Fibroblast of mammary gland (primary cell): Measurements from ENCODE around the gene PADI4.

Experiments
- DNase-seq: peaks from one replicate; pipeline ENCODE4 v3.0.0-alpha.2; 2010; ENCODE audit warnings: low read depth
- H3K4me3 ChIP-seq: 2 replicates; pipeline ENCODE4 v1.5.1; 2011; ENCODE audit warnings: low read depth, mild to moderate bottlenecking, low read length, moderate library complexity; ENCODE audit not compliant: control insufficient read depth
- CTCF ChIP-seq: conservative IDR thresholded peaks from 2 replicates; pipeline ENCODE4 v1.5.1; 2011; ENCODE audit warnings: low read depth, low read length, inconsistent platforms; ENCODE audit not compliant: control insufficient read depth, insufficient read depth

PADI4 gene, protein sequence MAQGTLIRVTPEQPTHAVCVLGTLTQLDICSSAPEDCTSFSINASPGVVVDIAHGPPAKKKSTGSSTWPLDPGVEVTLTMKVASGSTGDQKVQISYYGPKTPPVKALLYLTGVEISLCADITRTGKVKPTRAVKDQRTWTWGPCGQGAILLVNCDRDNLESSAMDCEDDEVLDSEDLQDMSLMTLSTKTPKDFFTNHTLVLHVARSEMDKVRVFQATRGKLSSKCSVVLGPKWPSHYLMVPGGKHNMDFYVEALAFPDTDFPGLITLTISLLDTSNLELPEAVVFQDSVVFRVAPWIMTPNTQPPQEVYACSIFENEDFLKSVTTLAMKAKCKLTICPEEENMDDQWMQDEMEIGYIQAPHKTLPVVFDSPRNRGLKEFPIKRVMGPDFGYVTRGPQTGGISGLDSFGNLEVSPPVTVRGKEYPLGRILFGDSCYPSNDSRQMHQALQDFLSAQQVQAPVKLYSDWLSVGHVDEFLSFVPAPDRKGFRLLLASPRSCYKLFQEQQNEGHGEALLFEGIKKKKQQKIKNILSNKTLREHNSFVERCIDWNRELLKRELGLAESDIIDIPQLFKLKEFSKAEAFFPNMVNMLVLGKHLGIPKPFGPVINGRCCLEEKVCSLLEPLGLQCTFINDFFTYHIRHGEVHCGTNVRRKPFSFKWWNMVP

GRCh38 chr1:17307946-17308345, at the start of gene PADI4:
Gene PADI4 (plus strand): TSS chr1:17308197. CDS start chr1:17308223, 26 bp downstream.
- no peak within 1 kb of the TSS for H3K4me3 ChIP-seq
- TF ChIP-seq CTCF, result no peak
- no peak for DNase-seq

DNA sequence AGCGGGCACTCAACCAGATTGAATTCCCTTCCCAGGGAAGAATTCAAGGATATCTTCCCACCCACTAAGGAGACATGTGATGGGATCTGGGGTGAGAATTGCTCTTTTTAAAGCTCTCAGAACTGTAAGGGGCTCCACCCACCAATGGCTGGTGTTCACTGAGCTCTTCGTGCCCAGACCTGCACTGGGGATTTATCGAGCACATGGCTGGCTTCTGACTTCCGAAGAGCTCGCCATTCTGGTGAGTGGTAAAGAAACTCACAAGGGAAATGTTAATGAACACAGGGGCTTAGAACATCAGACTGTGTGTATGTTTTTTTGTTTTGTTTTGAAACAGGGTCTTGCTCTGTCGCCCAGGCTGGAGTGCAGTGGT, 49.3 kb upstream of the PADI4 start:
- no peak for DNase-seq
- no peak for TF ChIP-seq CTCF
- H3K4me3 ChIP-seq, result no peak overlapping the region

- no peak overlapping the region for H3K4me3 ChIP-seq
- DNase-seq, result peak; percentile 55
- TF ChIP-seq CTCF, result no peak
These were observed 48.6 kb upstream of the PADI4 start for GRCh38 chr1:17259233-17259873.

- DNase-seq, result no peak
- no peak overlapping the region for H3K4me3 ChIP-seq
- TF ChIP-seq CTCF, result no peak
These were observed 47.7 kb upstream of the PADI4 start for GRCh38 chr1:17260264-17260663.

DNA sequence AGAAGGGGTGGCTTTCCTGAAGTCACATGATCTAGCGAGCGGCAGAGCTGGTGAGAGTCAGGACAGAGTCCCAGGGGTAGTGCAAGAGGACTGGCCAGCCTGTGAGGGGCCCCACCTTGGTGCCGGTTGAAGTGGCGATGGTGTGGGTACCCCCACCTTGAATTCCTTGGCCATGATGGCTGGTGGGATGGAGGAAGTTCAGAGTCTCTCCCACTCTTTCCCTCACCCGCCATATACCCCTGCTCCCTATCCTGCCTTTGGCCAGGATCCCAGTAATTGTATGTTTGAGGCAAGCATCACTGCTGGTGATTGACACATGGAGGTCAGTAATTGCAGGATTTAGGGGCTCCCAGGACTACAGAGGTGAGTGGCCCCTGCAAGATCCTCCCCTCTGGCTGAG, 47.3 kb upstream of the PADI4 start:
- TF ChIP-seq CTCF, result no peak
- no peak overlapping the region for H3K4me3 ChIP-seq
- DNase-seq, result no peak

DNA sequence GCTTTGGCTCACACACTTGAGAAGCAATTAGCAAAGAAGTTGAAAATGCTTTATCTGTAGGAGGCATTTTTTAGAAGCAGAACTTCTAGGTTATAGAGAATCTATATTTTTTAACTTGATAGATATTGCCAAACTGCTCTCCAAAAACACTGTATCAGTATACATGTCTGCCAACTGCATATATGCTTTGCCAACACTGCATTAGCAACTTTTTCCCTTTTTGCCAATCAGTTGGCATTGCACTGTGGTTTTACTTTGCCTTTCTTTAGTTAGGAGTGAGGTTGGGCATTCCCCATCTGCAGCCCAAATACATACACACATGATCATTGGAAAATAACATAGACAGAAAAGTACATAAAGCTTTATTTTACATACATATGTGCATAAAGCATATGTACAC, 44.1 kb upstream of the PADI4 start:
- no peak for DNase-seq
- no peak for TF ChIP-seq CTCF
- H3K4me3 ChIP-seq, result no peak overlapping the region
